ENCODE measurements around the gene GAS2L1. TPM values are rescaled to one million over a fixed set of nuclear protein-coding genes. Genes with fewer than 3 reads are reported as not detected.

GAS2L1 gene
- total and polyA plus RNA-seq, 2 of the 4 experiments (the other 2 are of a cell fraction): 1.4 to 15.6 TPM

DNA sequence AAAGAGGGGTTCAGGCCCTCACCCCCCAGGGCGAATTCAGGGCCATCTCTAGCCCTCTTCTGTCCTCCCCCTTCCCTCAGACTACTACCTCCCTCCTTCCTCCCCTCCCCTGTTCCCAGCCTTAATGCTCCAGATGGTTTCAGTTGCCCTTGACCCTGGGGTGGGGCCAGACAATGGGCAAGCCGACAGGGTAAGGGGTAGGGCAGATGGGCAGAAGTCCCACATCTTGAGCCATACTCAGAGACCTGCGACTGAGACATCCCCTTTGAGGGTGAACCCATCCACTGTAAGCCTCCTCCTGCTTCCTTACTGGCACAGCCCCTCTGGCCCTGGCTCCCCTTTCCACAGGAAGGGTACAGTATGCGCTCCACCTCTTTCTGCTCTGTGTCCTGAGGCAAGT lies 40.5 kb upstream of the GAS2L1 start:
- Histone ChIP-seq H3K9ac (ENCODE audit: low read depth, low read length) (no peak overlapping the region), H4K5ac (ENCODE audit: low read depth, low read length) (no peak overlapping the region), H3K56ac (ENCODE audit: extremely low read depth, insufficient read depth, low read length) (no peak overlapping the region), H3K4me2 (ENCODE audit: low read depth, low read length) (no peak overlapping the region; the same call in 1 of the 2 replicates), H2AK5ac (ENCODE audit: low read depth, low read length) (0 out of 2 replicates have a peak overlapping the region, but pooled peaks have one; percentile 46), H2AFZ (replicated peaks; ENCODE audit: low read length, poor library complexity) (no peak overlapping the region), H4K8ac (ENCODE audit: low read depth in 2 of 2, low read length in 2 of 2) (no peak overlapping the region; a peak in 1 of 4 replicates), H3K23ac (ENCODE audit: low read depth, low read length) (peak overlapping the region; percentile 56; the same call in 1 of the 2 replicates), H2BK15ac (ENCODE audit: low read depth, low read length) (no peak overlapping the region), H3K27ac (ENCODE audit: insufficient read depth, low read length) (no peak overlapping the region), H3K9me3 (ENCODE audit: control insufficient read depth, insufficient read depth, low read length) (no peaks in the 10 kb centered on the region), H4K91ac (ENCODE audit: insufficient read depth, low read depth, low read length) (no peak overlapping the region), H2BK120ac (ENCODE audit: low read depth, low read length) (no peak overlapping the region), H3K79me1 (ENCODE audit: low read depth in 1 of 2, low read length in 2 of 2) (peaks cover 15 to 37% of the 10 kb centered on the region in 2 experiments; a peak in 3 of 4 replicates), H2AK9ac (replicated peaks; ENCODE audit: low read depth, low read length, poor library complexity) (no peak overlapping the region), H2BK20ac (ENCODE audit: low read depth, low read length) (no peak overlapping the region), H3K4ac (ENCODE audit: low read depth, low read length) (no peak overlapping the region), H3K9me1 (ENCODE audit: insufficient read depth, low read length) (peaks cover 10% of the 10 kb centered on the region; the same call in 1 of the 2 replicates), H4K20me1 (ENCODE audit: insufficient read depth, low read length) (peaks cover 25% of the 10 kb centered on the region), H3K18ac (ENCODE audit: low read depth, low read length) (no peak overlapping the region), H3K27me3 (ENCODE audit: control insufficient read depth, insufficient read depth, low read length) (no peaks in the 10 kb centered on the region), H3K4me1 (ENCODE audit: control insufficient read depth, insufficient read depth, low read length) (peaks cover 15% of the 10 kb centered on the region), H3K14ac (replicated peaks; ENCODE audit: low read depth, low read length) (no peak overlapping the region), H2BK5ac (ENCODE audit: low read depth, low read length, poor library complexity, severe bottlenecking) (no peak overlapping the region), H3K36me3 (ENCODE audit: control insufficient read depth, insufficient read depth, low read length) (peaks cover 17% of the 10 kb centered on the region), H3K4me3 (ENCODE audit: insufficient read depth, low read depth, low read length) (no peak overlapping the region)
- in situ Hi-C loops (cut with MboI; ENCODE audit: low sequenced_read_pairs): no loop called here
- BruUV-seq (replicated peaks): no TSS peak
- POLR2A ChIA-PET (ENCODE audit: unreplicated experiment): no interaction called here
- CTCF ChIA-PET: no interaction called here
- DNase-seq: no peak
- dilution Hi-C loops (cut with HindIII; ENCODE audit: low sequenced_read_pairs, unreplicated experiment): no loop called here
- intact Hi-C loops (cut with micrococcal nuclease): no loop called here
- ATAC-seq (ENCODE audit: low read depth): no peak
- no CpG with 5 or more reads among the region's 4 CpGs for WGBS, 2 experiments (ENCODE audit: extremely low coverage in 2 of 2, insufficient read length in 1 of 2)
- TF ChIP-seq MAFK (IDR thresholded peaks at IDR 0.05; ENCODE audit: low read depth, low read length) (no peak), FOS (IDR thresholded peaks at IDR 0.05; ENCODE audit: low read depth, low read length) (no peak), POLR2A (IDR thresholded peaks at IDR 0.05; ENCODE audit: low read depth, low read length) (no peak)

All from IMR-90 (cell line).